ENCODE data around the gene TRIM52. TPM values are rescaled to one million over a fixed set of nuclear protein-coding genes. Genes with fewer than 3 reads are reported as not detected.

TRIM52 gene
- total RNA-seq, 1 experiment from 2014 or later = 3.6 TPM

DNA sequence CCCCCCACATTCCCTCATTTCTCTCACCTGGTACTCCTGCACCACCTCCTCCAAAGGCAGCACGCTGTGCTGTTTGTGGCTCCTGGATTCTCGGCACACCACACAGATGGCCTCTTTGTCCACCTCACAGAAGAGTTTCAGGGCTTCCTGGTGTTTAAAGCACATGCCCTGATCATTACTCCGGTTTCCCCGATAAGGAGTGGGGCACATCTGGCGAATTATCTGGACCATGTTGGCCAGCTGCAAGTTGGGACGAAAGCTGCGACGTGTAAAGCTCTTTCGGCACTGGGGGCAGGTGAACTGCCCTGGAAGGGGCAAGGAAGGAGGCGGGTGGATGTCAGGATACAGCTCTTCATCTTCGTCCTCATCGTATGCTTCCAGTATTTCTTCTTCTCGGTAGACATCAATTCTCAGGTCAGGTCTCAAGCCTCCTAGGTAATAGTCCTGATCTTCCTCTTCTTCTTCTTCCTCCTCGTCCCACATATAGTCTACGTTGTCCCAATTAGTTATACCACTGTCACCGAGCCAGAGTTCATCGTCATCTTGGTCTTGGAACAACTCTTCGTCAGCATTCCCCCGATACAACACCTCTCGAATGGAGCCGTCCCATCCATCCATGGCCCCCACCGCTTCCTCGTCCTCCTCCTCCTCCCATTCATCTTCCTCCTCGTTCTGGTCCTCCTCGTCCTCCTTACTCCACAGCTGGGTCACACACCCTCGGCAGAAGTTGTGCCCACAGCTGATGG, 796 bp downstream of the TRIM52 start:
- no peak for DNase-seq (ENCODE audit: low spot score)
- in situ Hi-C loops (cut with HindIII; ENCODE audit: low sequenced_read_pairs) = no loop called here

DNA sequence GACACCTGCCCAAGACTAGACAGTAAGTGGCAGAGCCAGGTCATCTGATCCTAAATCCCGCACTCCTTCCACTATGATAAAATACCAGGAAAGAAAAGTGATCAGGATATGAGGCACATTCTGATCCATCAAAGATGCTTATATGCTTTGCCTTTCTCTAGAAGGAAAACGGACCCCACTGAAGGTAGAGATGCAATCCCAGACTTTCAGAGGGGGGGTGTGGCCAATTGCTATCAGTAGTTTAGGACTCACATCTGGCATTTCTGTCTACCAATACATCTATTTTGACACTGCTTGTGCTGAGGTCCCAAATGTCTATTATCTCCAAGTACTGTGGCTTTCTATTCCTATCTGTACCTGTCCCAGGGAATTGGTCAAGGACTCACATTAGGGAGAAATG, 1.7 kb downstream of the TRIM52 start:
- in situ Hi-C loops (cut with HindIII; ENCODE audit: low sequenced_read_pairs) = no loop called here

DNA sequence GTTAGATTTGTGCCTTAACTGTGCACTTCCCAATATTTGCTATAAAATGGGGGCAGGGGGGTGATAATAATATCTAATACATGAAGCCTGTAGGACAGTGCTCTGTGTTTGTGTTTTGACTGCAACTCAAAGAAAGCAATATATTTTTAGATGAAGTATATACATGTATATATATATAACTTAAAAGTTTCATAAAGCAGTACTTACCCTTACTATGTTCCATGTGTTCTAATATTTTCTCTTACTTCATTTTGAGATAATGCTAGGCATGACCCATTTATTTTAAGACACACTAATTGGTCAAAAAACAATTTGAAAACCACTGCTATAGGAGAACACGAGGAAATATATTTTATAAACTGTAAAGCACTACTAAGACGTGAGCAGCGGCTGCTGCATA, 2.4 kb downstream of the TRIM52 start:
- no peak for DNase-seq (ENCODE audit: low spot score)
- in situ Hi-C loops (cut with HindIII; ENCODE audit: low sequenced_read_pairs) = no loop called here

More for the DNA sequence above, 1.7 kb downstream of the TRIM52 start:
- no peak for DNase-seq (ENCODE audit: low spot score)

DNA sequence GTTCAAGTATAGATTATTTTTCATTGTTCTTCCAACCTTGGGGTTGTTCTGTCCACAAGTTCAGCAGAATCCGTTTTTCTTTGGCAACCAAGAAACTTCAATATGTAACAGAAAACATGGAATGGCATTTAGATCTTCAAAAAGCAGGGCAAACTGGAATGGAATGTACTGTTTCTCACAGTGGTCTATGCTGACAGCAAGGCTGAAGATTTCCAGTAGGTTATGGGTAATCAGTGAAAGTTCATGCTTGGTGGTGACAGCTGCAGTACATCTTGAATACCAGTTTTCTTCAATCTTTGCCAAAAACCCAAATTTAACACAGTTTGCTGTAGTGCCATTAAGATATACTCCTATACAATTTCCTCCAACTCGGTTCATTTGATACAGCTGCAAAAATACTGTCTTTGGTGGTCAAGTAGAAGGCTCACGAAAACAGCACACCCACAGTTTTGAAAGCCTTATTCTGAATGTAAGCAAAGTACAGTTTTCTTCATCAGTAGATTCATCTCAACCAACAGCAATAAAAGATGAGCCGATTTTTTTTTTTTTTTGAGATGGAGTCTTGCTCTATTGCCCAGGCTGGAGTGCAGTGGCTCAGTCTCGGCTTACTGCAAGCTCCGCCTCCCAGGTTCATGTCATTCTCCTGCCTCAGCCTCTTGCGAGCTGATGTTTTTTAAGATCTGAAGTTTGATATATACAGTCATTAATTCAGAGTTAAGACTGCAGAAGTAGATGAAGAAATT, 4.9 kb downstream of the TRIM52 start:
- DNase-seq (ENCODE audit: low spot score) = no peak
- in situ Hi-C loops (cut with HindIII; ENCODE audit: low sequenced_read_pairs) = no loop called here

DNA sequence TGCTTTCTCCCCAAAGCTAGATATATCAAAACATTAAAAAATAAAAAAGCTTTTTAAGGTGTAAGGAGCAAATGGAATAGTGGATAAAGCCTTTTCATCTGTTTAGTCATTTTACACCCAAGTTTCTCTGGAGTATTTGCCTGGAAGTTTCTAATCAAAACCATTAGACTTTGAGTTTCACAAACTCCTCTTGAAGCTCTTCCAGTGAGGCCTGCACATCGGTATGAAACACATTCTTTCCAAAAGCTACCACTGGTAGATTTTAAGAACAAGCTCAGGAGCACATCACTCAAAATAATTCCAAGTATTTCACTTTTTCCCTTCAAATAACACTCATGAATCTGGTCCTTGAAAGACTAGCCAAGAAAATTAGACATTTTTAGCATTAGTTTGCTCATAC, 5.7 kb downstream of the TRIM52 start:
- DNase-seq (ENCODE audit: low spot score) = no peak
- in situ Hi-C loops (cut with HindIII; ENCODE audit: low sequenced_read_pairs) = no loop called here

DNA sequence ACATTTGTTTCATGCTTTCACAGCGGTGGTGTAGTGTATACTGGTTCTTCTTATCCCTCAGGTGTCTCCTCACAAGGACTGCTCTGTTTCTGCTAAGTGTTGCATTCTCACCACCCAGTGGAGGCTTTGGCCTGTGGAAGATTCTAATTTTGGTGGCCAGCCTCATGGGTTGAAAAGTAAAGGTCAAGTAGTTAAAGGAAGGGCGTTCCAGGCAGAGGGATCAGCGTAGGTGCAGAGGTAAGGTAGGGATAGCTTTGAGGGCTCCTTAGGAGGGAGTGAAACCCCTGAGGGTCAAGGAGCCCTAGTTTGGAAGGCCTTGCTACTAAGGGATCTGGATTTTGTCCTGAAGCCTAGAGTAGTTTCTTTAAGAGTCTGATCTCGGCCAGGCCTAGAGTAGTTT, 12.7 kb downstream of the TRIM52 start:
- in situ Hi-C loops (cut with HindIII; ENCODE audit: low sequenced_read_pairs) = no loop called here
- DNase-seq (ENCODE audit: low spot score) = no peak

DNA sequence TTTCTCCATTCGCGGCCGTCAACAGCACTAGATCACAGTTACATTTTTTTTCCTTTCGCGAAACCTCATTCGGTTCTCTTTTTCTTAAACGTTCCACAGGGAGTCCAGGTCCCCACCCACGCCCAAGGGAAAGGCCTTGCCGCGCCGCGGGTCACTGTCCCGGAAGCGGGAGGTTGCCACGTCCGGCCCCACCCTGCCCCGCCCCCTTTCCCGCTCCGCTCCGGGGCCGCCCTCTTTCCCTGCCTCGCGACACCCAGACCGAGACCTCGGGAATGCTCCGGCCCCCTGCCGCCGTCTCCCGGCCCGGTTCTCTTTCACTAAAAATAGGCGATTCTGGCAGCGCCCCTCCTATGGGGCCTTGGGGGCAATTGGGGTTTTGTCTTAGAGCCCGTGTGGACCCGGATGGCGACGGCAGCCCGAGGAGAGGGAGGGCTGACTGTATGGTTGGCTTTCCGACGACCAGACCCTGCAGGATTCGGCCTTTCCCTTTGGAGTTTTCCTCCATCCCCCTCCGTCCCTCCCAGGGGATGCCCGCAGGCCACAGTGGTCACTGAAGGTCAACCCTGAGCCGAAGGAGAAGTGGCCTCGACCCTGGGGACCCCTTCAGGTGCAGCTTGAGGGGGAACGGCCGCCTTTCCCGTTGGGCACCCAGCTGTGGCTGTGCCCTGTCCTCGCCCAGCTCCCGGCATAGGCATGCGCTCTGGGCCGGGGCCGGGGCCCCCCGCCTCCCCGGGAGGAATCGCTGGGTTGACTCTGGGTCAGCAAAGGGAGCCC, 14.5 kb downstream of the TRIM52 start:
- peak; percentile 84 for DNase-seq (ENCODE audit: low spot score)
- in situ Hi-C loops (cut with HindIII; ENCODE audit: low sequenced_read_pairs) = no loop called here

DNA sequence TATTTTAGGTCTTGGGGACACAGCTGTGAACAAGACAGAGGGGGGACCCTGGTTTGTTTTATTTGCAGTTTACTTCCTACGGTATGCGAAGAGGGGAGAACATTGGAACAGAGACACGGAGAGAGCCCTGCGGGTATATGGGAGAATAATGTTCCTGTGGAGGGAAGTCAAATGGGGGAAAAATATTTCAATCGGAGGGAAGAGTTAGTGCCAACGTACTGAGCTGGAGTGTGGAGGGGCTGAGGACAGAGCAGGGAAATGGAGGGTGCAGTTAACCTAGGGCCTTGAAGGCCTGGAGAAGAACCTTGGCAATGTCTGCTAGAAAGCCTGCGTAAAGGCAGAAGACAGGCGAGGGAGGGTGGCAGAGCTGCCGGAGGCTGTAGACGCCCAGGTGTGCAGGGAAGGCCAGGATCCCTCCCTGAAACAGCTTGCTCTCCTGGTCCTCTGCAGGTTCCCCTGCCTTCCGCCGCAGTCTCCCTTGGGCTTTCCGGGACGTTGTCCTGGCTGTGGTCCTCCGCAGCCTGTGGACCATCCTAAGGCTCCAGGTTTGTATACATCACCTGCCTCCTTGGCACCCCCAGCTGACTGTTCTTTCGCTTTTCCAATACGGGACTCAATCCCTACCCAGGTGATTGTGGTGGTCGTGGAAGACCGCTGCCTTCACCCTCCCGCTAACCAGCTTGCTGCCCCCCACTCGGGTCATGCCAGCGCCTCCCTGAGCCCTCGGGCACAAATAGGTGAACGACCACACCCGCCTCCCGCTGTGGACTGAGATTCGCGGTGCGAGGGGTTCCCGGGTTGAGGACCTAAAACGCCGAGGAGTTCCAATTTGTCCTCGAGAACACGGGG, 15.3 kb downstream of the TRIM52 start:
- in situ Hi-C loops (cut with HindIII; ENCODE audit: low sequenced_read_pairs) = no loop called here
- DNase-seq (ENCODE audit: low spot score) = peak; percentile 37

DNA sequence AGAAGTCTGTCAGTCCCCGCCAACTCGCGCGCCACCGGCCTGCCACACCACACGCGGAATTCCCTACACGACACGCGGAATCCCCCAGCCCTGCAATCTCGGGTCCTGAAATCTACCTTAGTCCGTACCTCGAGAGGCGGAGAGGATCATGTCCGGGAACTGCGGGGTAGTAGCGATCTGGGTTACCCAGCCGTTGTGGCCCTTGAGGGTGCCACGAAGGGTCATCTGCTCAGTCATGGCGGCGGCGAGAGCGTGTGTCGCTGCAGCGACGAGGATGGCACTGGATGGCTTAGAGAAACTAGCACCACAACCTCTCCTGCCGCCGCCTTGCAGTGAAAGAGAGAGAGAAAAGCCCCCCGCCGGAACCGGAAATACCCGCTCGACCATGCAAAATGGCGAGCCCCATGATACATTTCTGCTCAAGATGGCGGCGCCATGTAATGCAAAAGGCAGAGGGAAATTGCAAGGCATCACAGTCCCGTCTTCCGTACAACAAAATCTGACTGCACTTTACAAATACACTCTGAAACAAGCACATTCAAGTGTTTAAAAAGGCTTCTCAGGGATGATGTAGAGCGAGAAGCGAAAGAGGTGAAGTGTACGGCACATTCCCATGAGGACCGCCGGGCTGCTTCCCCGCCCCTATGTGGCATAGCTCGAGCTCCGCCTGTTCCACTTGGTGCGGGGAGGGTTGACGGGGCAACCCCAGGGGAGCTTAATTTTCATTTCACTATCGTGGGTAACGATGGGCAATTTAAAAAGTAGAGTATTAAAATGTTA, 17.2 kb downstream of the TRIM52 start, which contains the start of gene RACK1:
RACK1 (minus strand) TSS at position 343 of the 780 bp plus-strand sequence; CDS start at position 237, 106 bp downstream.
- DNase-seq (ENCODE audit: low spot score) = peak; percentile 94
- in situ Hi-C loops (cut with HindIII; ENCODE audit: low sequenced_read_pairs) = no loop called here

DNA sequence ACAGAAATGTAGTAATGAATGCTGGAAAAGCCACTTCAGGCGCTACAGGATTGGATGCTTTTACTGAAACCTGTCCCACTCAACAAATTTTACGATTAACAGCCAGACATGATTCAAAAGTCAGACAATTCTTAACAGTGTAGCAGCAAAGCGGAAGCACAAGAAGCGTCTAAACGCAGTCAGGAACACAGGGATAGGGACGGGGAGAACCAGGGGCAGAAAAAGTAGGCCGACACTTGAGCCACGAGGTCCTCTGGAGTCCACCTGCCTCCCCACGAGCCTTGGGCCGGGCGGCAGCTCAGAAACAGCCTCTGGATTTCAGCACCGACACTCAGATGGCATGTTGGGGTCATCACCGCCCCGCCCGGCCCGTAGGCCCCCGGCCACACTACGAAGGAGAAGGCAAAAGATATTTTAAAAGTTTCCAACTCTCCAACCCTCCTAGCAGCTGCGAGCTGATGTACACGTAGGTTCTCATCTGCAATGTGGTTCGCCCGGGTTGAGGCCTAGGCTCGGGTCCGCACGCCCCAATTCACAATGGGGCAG, 17.9 kb downstream of the TRIM52 start:
- in situ Hi-C loops (cut with HindIII; ENCODE audit: low sequenced_read_pairs) = no loop called here

DNA sequence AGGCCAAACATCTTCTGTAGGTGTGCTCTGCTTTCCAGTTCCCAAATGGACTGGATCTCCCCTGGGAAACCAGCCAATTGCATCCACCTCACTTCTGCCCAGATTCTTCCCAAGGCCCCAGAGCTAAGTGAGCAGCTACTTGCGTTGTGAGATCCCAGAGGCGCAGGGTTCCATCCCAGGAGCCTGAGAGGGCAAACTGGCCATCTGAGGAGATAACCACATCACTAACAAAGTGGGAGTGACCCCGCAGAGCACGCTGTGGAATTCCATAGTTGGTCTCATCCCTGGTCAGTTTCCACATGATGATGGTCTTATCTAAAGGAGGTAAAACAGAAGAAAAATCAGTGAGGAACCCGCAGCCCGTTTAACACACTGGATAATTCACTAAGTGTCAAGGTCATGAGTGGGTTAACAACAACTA, 18.9 kb downstream of the TRIM52 start:
- in situ Hi-C loops (cut with HindIII; ENCODE audit: low sequenced_read_pairs) = no loop called here
- DNase-seq (ENCODE audit: low spot score) = no peak

More for the DNA sequence above, 17.9 kb downstream of the TRIM52 start:
- no peak for DNase-seq (ENCODE audit: low spot score)

DNA sequence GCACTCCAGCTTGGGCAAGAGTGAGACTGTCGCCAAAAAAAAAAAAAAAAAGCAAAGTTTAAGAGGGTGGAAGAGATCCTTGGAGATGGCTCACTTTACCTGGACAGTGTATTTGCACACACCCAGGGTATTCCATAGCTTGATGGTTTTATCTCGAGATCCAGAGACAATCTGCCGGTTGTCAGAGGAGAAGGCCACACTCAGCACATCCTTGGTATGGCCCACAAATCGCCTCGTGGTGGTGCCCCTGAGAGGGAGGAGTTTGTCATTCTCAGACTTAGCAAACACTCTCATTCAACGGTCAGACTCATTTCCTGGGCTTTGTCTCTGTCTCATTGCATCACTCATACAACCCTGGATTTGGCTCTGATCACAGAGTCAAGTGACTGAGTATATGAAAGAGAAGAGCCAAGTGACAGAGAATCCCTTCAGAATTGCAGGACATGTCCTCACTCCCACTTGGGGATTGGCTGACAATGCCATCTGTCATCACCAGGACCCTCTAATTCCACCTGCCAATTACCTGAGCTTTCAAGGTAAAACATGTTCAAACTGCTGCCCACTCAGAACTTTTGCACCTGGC, 19.5 kb downstream of the TRIM52 start:
- in situ Hi-C loops (cut with HindIII; ENCODE audit: low sequenced_read_pairs) = no loop called here
- no peak for DNase-seq (ENCODE audit: low spot score)

DNA sequence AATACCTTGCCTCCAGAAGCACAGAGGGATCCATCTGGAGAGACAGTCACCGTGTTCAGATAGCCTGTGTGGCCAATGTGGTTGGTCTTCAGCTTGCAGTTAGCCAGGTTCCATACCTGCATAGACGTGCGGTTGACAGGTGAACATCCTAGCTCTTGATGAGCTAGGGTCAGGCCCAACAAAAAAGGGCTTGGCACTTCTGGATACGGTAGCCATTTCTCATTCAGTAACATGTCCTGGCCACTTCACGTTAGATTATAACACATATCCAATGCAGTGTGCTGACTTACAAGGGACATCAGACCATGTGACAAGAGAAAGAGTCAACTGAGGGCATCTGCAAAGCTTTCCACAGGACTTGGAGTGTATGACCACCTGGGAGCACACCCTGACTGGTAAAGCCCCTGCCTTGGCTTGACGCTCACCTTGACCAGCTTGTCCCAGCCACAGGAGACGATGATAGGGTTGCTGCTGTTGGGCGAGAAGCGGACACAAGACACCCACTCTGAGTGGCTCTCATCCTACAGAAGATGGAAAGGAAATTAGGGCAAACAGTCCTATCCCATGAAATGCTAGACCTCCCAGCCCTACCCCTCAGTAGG, 21.8 kb downstream of the TRIM52 start:
- in situ Hi-C loops (cut with HindIII; ENCODE audit: low sequenced_read_pairs) = no loop called here
- DNase-seq (ENCODE audit: low spot score) = no peak

DNA sequence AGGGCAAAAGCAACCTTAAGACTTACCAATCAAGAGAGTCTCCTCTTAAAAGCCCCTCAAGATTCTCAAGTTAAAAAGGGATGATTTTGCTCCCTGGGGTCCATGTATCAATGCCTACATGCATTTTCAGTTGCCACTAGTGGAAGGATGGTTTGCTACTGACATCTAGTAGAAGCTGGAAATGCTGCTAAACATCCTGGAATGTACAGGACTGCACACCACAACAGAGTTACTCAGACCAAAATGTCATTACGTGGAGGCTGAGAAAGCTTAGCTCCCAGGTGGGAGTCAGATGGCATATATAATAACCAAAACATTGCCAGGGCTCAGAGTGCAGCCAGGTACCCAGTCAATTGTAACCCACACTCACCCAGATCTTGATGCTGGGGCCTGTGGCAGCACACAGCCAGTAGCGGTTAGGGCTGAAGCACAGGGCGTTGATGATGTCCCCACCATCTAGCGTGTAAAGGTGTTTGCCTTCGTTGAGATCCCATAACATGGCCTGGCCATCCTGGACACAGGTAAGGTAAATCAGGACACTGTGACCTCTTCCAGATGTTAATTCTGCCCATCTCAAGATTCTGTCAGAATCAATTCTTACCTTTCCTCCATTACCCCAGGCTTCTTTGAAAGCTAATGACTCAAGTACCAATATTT, 23.1 kb downstream of the TRIM52 start:
- in situ Hi-C loops (cut with HindIII; ENCODE audit: low sequenced_read_pairs) = no loop called here
- no peak for DNase-seq (ENCODE audit: low spot score)

DNA sequence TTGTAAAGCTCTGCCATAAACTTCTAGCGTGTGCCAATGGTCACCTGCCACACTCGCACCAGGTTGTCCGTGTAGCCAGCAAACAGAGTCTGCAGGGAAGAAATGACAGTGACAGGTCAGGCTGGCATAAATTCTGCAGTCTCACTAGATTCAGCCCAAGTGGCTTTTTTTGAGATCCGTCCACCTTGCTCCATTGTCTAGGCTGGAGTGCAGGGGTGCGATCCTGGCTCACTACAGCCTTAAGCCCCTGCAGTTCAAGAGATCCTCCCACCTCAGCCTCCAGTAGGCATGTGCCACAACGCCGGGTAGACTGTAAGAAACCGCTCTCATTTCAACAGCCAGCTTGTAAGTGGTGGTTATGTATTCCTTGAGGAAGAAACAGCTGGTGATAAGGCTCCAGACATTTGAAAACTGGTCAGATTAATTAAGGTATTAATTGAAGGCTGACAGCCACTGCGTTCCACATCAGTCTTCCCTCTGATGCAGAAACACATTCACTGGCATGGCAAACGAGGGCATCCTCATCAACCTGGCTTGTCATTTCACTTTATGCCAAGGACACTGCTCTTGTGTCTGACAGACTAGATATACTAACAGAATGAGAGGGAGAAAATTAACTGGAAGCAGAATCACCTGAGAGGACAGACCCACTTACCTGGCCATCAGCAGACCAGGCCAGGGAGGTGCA, 23.8 kb downstream of the TRIM52 start:
- in situ Hi-C loops (cut with HindIII; ENCODE audit: low sequenced_read_pairs) = no loop called here
- no peak for DNase-seq (ENCODE audit: low spot score)

DNA sequence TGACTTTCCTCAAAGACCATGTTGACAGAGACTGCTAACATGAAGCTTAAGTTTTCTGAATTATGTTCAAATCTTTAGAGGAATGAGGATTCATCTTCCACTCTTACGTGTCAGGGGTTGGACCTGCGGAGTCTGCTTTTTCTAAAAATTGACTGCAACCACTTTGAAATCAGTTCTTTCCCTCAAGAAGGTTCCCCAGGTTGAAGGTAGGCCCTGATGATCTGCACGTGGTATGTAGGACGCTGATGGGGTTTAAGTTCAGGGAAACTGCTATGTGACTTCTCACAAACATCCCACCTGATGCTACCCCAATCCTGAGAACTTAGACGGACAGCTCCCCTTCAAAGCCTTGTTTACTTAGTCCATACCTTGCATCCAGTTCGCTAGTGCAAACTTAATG, 24.5 kb downstream of the TRIM52 start:
- DNase-seq (ENCODE audit: low spot score) = no peak
- in situ Hi-C loops (cut with HindIII; ENCODE audit: low sequenced_read_pairs) = no loop called here
